ENCODE data around the gene ALK.
"Not testable (repeated sequence)": the region's sequence is repeated elsewhere in the genome, so short reads cannot be mapped to it uniquely, and the experiment has no call there.

ALK gene

DNA sequence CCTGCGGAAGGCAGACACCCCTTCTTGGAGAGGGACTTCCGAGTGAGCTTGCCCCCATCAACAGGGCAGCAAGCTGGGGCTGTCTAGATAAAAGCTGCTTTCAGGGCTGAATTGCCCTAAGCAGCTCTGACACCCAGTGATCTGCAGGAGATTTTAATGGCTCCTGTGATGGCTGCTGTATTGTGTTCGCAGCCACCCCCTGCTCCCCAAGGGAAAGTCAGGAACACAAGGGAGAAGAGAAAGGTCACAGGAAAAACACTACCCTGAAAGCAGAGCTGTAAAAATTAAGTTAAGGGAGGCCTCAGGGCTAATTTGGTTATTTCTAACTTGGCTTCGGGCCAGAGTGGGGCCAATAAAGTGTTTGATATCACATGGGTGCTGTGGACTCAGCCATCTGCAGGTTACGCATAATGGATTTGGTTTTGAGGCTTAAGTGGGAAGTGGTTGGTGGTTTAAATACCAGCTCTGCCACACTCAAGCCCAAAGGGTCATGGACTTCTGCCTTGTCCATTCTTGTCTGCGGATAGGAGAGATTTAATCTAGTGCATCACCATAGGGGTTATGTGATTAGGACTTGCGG lies 658.6 kb downstream of the ALK start:
- Mint-ChIP-seq H3K27me3 (peaks cover 6% of the 10 kb centered on the region), H3K9me3 (peaks cover 9% of the 10 kb centered on the region), H3K4me3 (no peak overlapping the region), H3K36me3 (ENCODE audit: low read depth) (no peaks in the 10 kb centered on the region), H3K27ac (no peak overlapping the region), H3K4me1 (ENCODE audit: low read depth) (no peaks in the 10 kb centered on the region)
- intact Hi-C loops (cut with micrococcal nuclease): no loop called here

- Mint-ChIP-seq H3K27me3 (peaks cover 6% of the 10 kb centered on the region), H3K36me3 (ENCODE audit: low read depth) (no peaks in the 10 kb centered on the region), H3K27ac (no peak overlapping the region), H3K9me3 (peaks cover 9% of the 10 kb centered on the region), H3K4me3 (no peak overlapping the region), H3K4me1 (ENCODE audit: low read depth) (no peaks in the 10 kb centered on the region)
- intact Hi-C loops (cut with micrococcal nuclease): no loop called here
Observed at GRCh38 chr2:29261003-29261402, 660.4 kb downstream of the ALK start.

DNA sequence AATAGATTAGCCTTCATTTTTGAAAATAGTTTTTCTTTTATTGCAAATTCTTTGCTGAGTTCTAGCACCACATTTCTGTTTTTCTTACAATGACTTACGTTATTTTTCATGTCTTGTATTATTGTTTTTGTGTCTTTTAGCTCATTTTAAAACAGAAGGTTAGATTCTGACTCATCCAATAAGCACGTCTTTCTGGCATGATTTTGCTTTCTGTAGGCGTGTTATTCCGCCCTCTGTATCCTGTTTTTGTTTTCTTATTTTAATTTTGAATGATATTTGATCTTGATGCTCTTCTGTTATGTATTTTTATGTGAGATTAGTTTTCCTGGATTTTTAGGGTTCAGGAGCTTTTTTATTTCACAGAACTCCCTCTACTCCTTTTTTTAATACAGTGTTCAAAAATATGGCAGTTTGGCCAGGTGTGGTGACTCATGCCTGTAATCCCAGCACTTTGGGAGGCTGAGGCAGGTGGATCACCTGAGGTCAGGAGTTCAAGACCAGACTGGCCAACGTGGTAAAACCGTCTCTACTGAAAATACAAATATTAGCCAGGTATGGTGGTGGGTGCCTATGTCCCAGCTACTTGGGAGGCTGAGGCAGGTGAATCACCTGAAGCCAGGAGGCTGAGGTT lies 661.1 kb downstream of the ALK start:
- no peaks in the 10 kb centered on the region for H3K4me1 Mint-ChIP-seq (ENCODE audit: low read depth)
- H3K27ac Mint-ChIP-seq: no peak overlapping the region
- H3K27me3 Mint-ChIP-seq: peaks cover 6% of the 10 kb centered on the region

DNA sequence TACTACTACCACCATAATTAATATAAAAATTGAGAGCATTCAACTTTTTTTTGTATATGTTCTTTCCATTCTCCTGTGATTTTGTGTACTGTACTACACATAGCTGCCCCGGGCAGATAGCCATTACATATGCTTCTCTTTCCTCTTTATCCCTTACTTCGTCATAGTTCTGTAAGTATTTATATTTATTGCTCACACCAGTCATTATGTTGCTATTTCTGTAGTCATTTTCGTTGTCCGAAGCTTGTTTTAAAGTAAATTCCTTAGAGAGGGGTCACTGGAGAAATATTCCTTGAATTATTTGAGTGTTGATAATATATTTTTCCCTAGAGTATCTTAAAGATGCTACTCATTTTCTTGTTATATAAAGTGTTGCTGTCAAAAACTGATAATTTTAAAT lies 662.2 kb downstream of the ALK start:
- peaks cover 9% of the 10 kb centered on the region for H3K9me3 Mint-ChIP-seq
- intact Hi-C loops (cut with micrococcal nuclease): no loop called here
- no peaks in the 10 kb centered on the region for H3K4me1 Mint-ChIP-seq (ENCODE audit: low read depth)
- H3K4me3 Mint-ChIP-seq: no peak overlapping the region
- H3K36me3 Mint-ChIP-seq (ENCODE audit: low read depth): no peaks in the 10 kb centered on the region
- peaks cover 6% of the 10 kb centered on the region for H3K27me3 Mint-ChIP-seq
- H3K27ac Mint-ChIP-seq: no peak overlapping the region

More for the DNA sequence above, 661.1 kb downstream of the ALK start:
- H3K9me3 Mint-ChIP-seq: peaks cover 9% of the 10 kb centered on the region
- no peak overlapping the region for H3K4me3 Mint-ChIP-seq
- no peaks in the 10 kb centered on the region for H3K36me3 Mint-ChIP-seq (ENCODE audit: low read depth)
- intact Hi-C loops (cut with micrococcal nuclease): no loop called here

DNA sequence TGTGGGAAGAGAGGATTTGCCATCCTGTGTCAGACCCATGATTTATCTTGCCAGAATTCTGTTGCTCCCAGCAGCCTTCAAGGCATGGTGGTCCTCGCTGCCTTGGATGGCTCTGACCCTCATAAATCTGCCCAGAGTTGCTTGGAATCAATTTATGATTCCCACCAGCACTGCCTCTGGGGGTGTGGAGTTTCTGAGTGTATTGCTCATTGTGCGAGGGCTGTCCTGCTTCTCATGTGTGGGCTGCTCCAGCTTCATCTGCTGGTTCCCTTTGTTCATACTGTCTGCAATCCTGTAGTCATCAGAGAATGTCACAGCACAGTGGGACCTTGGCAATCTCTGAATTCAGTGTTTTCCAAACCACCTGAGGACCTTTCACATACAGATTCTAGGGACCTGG lies 666.4 kb downstream of the ALK start:
- Mint-ChIP-seq H3K9me3 (no peaks in the 10 kb centered on the region), H3K4me3 (no peak overlapping the region), H3K27me3 (no peaks in the 10 kb centered on the region), H3K36me3 (ENCODE audit: low read depth) (no peaks in the 10 kb centered on the region), H3K4me1 (ENCODE audit: low read depth) (no peaks in the 10 kb centered on the region), H3K27ac (no peak overlapping the region)
- intact Hi-C loops (cut with micrococcal nuclease): no loop called here

DNA sequence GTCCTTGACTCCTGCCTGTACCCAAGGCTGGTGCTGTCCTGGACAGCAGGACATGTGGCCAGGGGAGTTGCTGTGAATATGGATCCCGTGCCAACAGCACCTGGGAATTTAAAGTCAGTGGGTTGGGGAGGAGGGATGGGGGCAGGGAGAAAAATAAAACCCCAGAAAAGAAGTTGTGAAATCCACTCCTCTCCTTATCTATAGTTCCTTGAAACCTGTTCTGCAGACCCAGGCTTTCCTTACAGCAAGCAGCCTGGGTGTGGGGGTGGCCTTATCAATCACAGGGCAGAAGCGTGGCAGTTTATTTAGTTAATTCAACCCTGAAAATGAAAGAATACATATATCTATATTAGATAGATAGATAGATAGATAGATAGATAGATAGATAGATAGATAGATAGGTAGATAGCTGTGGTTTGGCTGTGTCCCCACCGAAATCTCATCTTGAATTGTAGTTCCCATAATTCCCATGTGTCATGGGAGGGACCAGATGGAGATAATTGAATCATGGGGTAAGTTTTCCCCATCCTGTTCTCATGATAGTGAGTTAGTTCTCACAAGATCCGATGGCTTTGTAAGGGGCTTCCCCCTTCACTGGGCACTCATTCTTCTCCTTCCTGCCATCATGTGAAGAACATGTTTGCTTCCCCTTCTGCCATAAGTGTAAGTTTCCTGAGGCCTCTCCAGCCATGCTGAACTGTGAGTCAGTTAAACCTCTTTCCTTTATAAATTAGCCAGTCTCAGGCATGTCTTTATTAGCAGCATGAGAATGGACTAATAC lies 667.7 kb downstream of the ALK start:
- intact Hi-C loops (cut with micrococcal nuclease); H3K27ac Mint-ChIP-seq: not testable (repeated sequence)

DNA sequence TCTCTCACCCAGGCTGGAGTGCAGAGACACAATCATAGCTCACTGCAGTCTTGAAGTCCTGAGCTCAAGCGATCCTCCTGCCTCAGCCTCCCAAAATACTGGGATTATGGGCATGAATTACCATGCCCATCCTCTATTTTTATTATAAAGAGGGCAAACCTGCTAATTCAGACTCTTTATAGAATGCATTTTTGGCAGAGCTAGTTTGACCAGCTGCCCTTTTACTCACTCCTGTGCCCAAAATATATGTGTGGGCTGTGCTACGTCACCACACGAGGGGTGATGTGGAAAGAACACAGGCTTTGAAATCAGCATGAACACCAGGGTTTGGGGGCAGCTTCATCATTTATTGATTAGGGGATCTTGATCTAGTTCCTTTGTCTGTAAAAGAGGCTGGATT lies 668.4 kb downstream of the ALK start:
- H3K9me3 Mint-ChIP-seq: no peaks in the 10 kb centered on the region
- no peaks in the 10 kb centered on the region for H3K36me3 Mint-ChIP-seq (ENCODE audit: low read depth)
- H3K27me3 Mint-ChIP-seq: no peaks in the 10 kb centered on the region
- H3K4me3 Mint-ChIP-seq: no peak overlapping the region
- intact Hi-C loops (cut with micrococcal nuclease): no loop called here
- H3K27ac Mint-ChIP-seq: no peak overlapping the region
- no peaks in the 10 kb centered on the region for H3K4me1 Mint-ChIP-seq (ENCODE audit: low read depth)

More for the DNA sequence above, 667.7 kb downstream of the ALK start:
- H3K9me3 Mint-ChIP-seq; H3K4me3 Mint-ChIP-seq; H3K27me3 Mint-ChIP-seq; H3K4me1 Mint-ChIP-seq (ENCODE audit: low read depth); H3K36me3 Mint-ChIP-seq (ENCODE audit: low read depth): not testable (repeated sequence)

- intact Hi-C loops (cut with micrococcal nuclease): no loop called here
- H3K4me1 Mint-ChIP-seq (ENCODE audit: low read depth): no peaks in the 10 kb centered on the region
- no peak overlapping the region for H3K4me3 Mint-ChIP-seq
- H3K27ac Mint-ChIP-seq: no peak overlapping the region
- no peaks in the 10 kb centered on the region for H3K27me3 Mint-ChIP-seq
- no peaks in the 10 kb centered on the region for H3K9me3 Mint-ChIP-seq
- no peaks in the 10 kb centered on the region for H3K36me3 Mint-ChIP-seq (ENCODE audit: low read depth)
Observed at GRCh38 chr2:29251406-29251805, 670.0 kb downstream of the ALK start.

DNA sequence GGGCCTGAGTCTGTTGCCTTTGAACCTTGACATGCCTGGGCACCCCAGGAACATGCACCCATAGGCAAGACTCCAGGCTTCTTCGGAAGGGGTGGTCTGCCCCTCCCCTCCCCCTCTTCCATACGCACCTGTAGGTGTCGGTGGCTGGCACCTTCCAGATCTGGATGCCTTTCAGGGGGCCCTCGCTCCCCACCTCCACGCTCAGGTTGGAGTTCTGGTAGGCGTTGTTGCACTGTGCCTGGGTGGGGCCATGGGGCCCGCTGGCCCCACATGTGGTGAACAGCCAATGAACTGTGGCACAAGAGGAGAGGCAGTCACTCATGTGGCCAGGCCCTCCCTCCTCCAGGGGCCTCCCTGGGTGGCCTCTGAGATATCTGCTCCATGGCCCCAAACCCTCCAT lies 670.4 kb downstream of the ALK start:
- H3K27ac Mint-ChIP-seq: no peak overlapping the region
- H3K27me3 Mint-ChIP-seq: no peaks in the 10 kb centered on the region
- no peaks in the 10 kb centered on the region for H3K4me1 Mint-ChIP-seq (ENCODE audit: low read depth)
- intact Hi-C loops (cut with micrococcal nuclease): no loop called here
- H3K9me3 Mint-ChIP-seq: no peaks in the 10 kb centered on the region
- H3K4me3 Mint-ChIP-seq: no peak overlapping the region
- no peaks in the 10 kb centered on the region for H3K36me3 Mint-ChIP-seq (ENCODE audit: low read depth)

- Mint-ChIP-seq H3K27ac (no peak overlapping the region), H3K36me3 (ENCODE audit: low read depth) (no peaks in the 10 kb centered on the region), H3K4me1 (ENCODE audit: low read depth) (no peaks in the 10 kb centered on the region), H3K4me3 (no peak overlapping the region), H3K9me3 (no peaks in the 10 kb centered on the region), H3K27me3 (no peaks in the 10 kb centered on the region)
- intact Hi-C loops (cut with micrococcal nuclease): no loop called here
Observed at GRCh38 chr2:29249666-29250253, 671.6 kb downstream of the ALK start.

GRCh38 chr2:29247336-29247914 lies 674.0 kb downstream of the ALK start:
- no peak overlapping the region for H3K27ac Mint-ChIP-seq
- intact Hi-C loops (cut with micrococcal nuclease): no loop called here
- no peaks in the 10 kb centered on the region for H3K27me3 Mint-ChIP-seq
- H3K36me3 Mint-ChIP-seq (ENCODE audit: low read depth): no peaks in the 10 kb centered on the region
- no peaks in the 10 kb centered on the region for H3K9me3 Mint-ChIP-seq
- H3K4me1 Mint-ChIP-seq (ENCODE audit: low read depth): no peaks in the 10 kb centered on the region
- no peak overlapping the region for H3K4me3 Mint-ChIP-seq

GRCh38 chr2:29246383-29247300 lies 674.7 kb downstream of the ALK start:
- no peaks in the 10 kb centered on the region for H3K27me3 Mint-ChIP-seq
- intact Hi-C loops (cut with micrococcal nuclease): no loop called here
- no peaks in the 10 kb centered on the region for H3K36me3 Mint-ChIP-seq (ENCODE audit: low read depth)
- H3K4me3 Mint-ChIP-seq: no peak overlapping the region
- H3K4me1 Mint-ChIP-seq (ENCODE audit: low read depth): no peaks in the 10 kb centered on the region
- H3K27ac Mint-ChIP-seq: no peak overlapping the region
- H3K9me3 Mint-ChIP-seq: no peaks in the 10 kb centered on the region

DNA sequence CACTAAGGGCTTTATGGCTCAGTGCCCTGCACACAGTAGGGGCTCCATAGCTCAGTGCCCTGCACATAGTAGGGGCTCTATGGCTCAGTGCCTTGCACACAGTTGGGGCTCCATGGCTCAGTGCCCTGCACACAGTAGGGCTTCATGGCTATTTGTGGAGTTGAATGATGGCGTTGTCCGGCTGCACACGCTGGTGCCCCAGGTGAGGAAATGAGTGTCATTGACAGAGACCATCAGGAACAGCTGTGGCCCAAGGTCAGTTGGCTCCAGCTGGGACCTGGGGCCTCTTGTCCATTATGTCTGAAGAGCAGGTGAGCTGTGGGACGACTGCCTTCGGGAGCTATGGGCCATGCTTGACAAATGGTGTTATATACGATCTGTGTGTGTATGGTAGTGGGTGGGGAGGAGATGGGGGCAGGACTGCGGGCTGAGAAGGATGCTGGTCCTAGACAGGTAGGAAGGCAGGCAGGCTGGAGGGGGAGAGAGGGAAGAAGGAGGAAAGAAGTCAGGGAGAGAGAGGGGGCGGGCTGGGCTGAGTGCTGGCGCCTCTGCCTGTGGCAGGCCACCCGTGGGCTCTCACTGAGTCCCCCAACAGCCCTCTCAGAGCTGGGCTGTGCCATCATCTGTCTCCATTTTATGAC lies 675.5 kb downstream of the ALK start:
- intact Hi-C loops (cut with micrococcal nuclease): no loop called here
- H3K27ac Mint-ChIP-seq: no peak overlapping the region

More for the DNA sequence above, 675.5 kb downstream of the ALK start:
- Mint-ChIP-seq H3K9me3 (no peaks in the 10 kb centered on the region), H3K36me3 (ENCODE audit: low read depth) (no peaks in the 10 kb centered on the region), H3K27me3 (no peaks in the 10 kb centered on the region), H3K4me1 (ENCODE audit: low read depth) (no peaks in the 10 kb centered on the region), H3K4me3 (no peak overlapping the region)
